PC-9 (cell line): ENCODE data around the gene KRTAP22-1. TPM values are rescaled to one million over a fixed set of nuclear protein-coding genes. Genes with fewer than 3 reads are reported as not detected.

Experiments
- BruUV-seq: library from RNA; stranded (reverse); fragments of 400-500 nt; replicated peaks from 2 replicates; lab custom pipeline; 2021; lab: Mats Ljungman, UMichigan
- CTCF ChIA-PET: fragments of 300-600 bp; sonication (Branson Sonifier 250); formaldehyde crosslinking; loops from one replicate; lab custom pipeline; 2022; ENCODE audit warnings: antibody characterized with exemption; lab: Charles Lee
- POLR2A ChIA-PET: fragments of 300-600 bp; sonication (Branson Sonifier 250); formaldehyde crosslinking; loops from one replicate; lab custom pipeline; 2022; ENCODE audit warnings: antibody characterized with exemption; ENCODE audit not compliant: unreplicated experiment; lab: Charles Lee
- DNase-seq, 2 experiments: peaks; one replicate each; pipeline versions ENCODE4 v3.0.0 to v3.0.0-alpha.2; 2015 to 2022; ENCODE audit warnings: mixed read lengths in 1 of 2
- H2AFZ ChIP-seq: fragments of 200-600 bp; sonication (generic); 2 replicates; pipeline ENCODE4 v1.8.1; 2017; ENCODE audit warnings: antibody characterized with exemption
- H3F3A ChIP-seq: fragments of 200-600 bp; sonication (generic); 2 replicates; pipeline ENCODE4 v1.8.1; 2017; ENCODE audit warnings: antibody characterized with exemption, mild to moderate bottlenecking, low read depth; ENCODE audit not compliant: insufficient read depth
- H3K27ac ChIP-seq: fragments of 200-600 bp; sonication (generic); 2 replicates; pipeline ENCODE4 v1.6.1; 2016; ENCODE audit warnings: mixed run types
- H3K27me3 ChIP-seq: fragments of 200-600 bp; sonication (generic); 2 replicates; pipeline ENCODE4 v1.6.1; 2016; ENCODE audit warnings: low read depth, mixed run types; ENCODE audit not compliant: insufficient read depth
- H3K36me3 ChIP-seq: fragments of 200-600 bp; sonication (generic); 2 replicates; pipeline ENCODE4 v1.6.1; 2016; ENCODE audit warnings: low read depth, mixed run types
- H3K4me1 ChIP-seq: fragments of 200-600 bp; sonication (generic); replicated peaks from 2 replicates; pipeline ENCODE4 v1.6.1; 2016; ENCODE audit warnings: mixed run types; ENCODE audit not compliant: insufficient read depth
- H3K4me2 ChIP-seq: fragments of 200-600 bp; sonication (generic); 2 replicates; pipeline ENCODE4 v1.6.1; 2017; ENCODE audit warnings: mixed run types
- H3K4me3 ChIP-seq: fragments of 200-600 bp; sonication (generic); 2 replicates; pipeline ENCODE4 v1.6.1; 2016; ENCODE audit warnings: mixed run types
- H3K79me2 ChIP-seq: fragments of 200-600 bp; sonication (generic); 2 replicates; pipeline ENCODE4 v1.6.1; 2017; ENCODE audit warnings: low read depth, mixed run types
- H3K9me2 ChIP-seq: fragments of 200-600 bp; sonication (generic); 2 replicates; pipeline ENCODE4 v1.8.1; 2017; ENCODE audit warnings: mild to moderate bottlenecking; ENCODE audit not compliant: insufficient read depth
- H3K9me3 ChIP-seq: fragments of 200-600 bp; sonication (generic); 2 replicates; pipeline ENCODE4 v1.8.1; 2016; ENCODE audit warnings: low read depth; ENCODE audit not compliant: insufficient read depth
- H4K20me1 ChIP-seq: fragments of 200-600 bp; sonication (generic); 2 replicates; pipeline ENCODE4 v1.8.1; 2017; ENCODE audit not compliant: insufficient read depth
- EZH2 ChIP-seq: fragments of 200-600 bp; sonication (generic); IDR thresholded peaks from 2 replicates; pipeline ENCODE4 v1.8.0; 2017; ENCODE audit warnings: antibody characterized with exemption, low read depth
- intact Hi-C: fragments of 100-400 bp; cut with micrococcal nuclease; formaldehyde crosslinking; loops from one replicate; pipeline ENCODE4 v1.10.0; 2022; ENCODE audit not compliant: unreplicated experiment
- total RNA-seq: library from RNA; stranded (reverse); gene quantifications from 2 replicates; pipeline ENCODE4 v1.2.3, GENCODE V29; 2021
- TF ChIP-seq, protein P1 (sequence below): fragments of 200-600 bp; sonication (generic); conservative IDR thresholded peaks from 2 replicates; pipeline ENCODE4 v1.6.1; 2017; ENCODE audit warnings: mixed run types, antibody characterized with exemption, mild to moderate bottlenecking, moderate library complexity

The KRTAP22-1 gene
- total RNA-seq, 1 experiment from 2014 or later = not detected

DNA sequence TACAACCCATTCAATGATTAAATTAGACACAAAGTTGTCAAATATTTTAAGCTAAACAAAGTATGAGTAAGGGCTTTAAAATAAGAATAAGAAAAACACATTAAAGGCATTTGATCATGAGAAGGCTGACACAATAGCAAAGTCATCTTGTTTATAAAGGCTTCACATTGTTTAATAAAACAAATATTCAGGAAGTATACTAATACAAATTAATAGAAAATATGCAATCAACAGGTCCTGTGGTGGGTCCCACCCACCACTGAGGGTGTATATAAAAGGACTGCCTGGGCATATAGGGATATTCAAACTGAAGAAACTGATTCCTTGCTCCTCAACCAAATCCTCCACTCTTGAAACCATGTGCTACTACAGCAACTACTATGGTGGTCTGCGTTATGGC lies 34.0 kb downstream of the KRTAP22-1 start, which contains the start of gene KRTAP20-2:
KRTAP20-2 (plus strand) TSS at position 301 of the 400 bp plus-strand sequence; CDS start at position 359, 58 bp downstream.
- H3K79me2 ChIP-seq = no peaks in the 10 kb centered on the region
- intact Hi-C loops = no loop called here
- no peaks in the 10 kb centered on the region for H3F3A ChIP-seq
- no TSS peak for BruUV-seq
- no peak within 1 kb of the TSS for H3K27ac ChIP-seq
- H3K4me2 ChIP-seq = no peak within 1 kb of the TSS
- H3K4me1 ChIP-seq = no peaks in the 10 kb centered on the region
- no peak within 1 kb of the TSS for H3K4me3 ChIP-seq
- TF ChIP-seq, protein P1, sequence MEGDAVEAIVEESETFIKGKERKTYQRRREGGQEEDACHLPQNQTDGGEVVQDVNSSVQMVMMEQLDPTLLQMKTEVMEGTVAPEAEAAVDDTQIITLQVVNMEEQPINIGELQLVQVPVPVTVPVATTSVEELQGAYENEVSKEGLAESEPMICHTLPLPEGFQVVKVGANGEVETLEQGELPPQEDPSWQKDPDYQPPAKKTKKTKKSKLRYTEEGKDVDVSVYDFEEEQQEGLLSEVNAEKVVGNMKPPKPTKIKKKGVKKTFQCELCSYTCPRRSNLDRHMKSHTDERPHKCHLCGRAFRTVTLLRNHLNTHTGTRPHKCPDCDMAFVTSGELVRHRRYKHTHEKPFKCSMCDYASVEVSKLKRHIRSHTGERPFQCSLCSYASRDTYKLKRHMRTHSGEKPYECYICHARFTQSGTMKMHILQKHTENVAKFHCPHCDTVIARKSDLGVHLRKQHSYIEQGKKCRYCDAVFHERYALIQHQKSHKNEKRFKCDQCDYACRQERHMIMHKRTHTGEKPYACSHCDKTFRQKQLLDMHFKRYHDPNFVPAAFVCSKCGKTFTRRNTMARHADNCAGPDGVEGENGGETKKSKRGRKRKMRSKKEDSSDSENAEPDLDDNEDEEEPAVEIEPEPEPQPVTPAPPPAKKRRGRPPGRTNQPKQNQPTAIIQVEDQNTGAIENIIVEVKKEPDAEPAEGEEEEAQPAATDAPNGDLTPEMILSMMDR = no peak
- TF ChIP-seq EZH2 = no peak
- no peaks in the 10 kb centered on the region for H3K36me3 ChIP-seq
- CTCF ChIA-PET = no interaction called here
- H3K9me3 ChIP-seq = no peaks in the 10 kb centered on the region
- POLR2A ChIA-PET = no interaction called here
- no peak within 1 kb of the TSS for H2AFZ ChIP-seq
- H4K20me1 ChIP-seq = no peaks in the 10 kb centered on the region
- no peak for DNase-seq
- no peaks in the 10 kb centered on the region for H3K27me3 ChIP-seq
- H3K9me2 ChIP-seq = no peaks in the 10 kb centered on the region

DNA sequence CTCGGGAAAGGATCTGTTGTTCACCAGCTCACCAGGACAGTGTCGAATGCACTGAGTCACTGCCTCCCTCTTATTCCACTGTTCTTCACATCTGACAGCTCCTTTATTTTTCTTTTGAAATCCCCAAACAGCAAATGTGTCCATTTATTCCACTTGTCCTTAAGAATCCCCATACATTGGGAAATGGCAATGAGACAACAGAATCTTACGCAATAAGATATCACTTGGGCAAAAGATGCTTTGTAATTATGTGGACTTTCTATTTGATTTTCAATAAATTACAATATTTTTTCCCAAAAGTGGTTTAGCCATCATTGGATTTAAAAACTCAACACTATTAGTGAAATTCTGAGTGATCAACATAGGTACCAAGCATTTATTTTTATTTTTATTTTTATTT lies 37.8 kb downstream of the KRTAP22-1 start:
- Histone ChIP-seq H3K9me2 (no peaks in the 10 kb centered on the region), H3K4me3 (no peak overlapping the region), H3K27ac (no peak overlapping the region), H4K20me1 (no peaks in the 10 kb centered on the region), H3K79me2 (no peaks in the 10 kb centered on the region), H2AFZ (no peak overlapping the region), H3K36me3 (no peaks in the 10 kb centered on the region), H3K4me1 (no peaks in the 10 kb centered on the region), H3K27me3 (no peaks in the 10 kb centered on the region), H3F3A (no peaks in the 10 kb centered on the region), H3K9me3 (no peaks in the 10 kb centered on the region), H3K4me2 (no peak overlapping the region)
- ChIA-PET POLR2A (no interaction called here), CTCF (no interaction called here)
- intact Hi-C loops = no loop called here
- no peak for TF ChIP-seq EZH2
- TF ChIP-seq, protein P1 = no peak
- no TSS peak for BruUV-seq
- no peak for DNase-seq

DNA sequence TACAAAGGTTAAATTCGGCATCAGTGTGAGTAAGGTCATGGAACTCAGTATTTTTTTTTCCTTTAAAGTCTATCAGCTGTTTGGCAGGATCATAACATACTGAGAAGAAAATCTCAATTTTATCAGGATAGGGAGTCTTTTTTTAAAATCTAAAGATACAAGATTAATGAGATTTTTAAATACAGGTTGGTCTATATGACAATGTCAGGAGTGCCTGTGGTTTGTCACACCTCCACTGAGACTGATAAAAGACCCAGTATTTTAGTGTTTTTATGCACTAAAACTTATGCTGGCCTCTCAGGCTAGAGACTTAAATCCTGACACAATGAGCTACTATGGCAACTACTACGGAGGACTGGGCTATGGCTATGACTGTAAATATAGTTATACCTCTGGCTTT lies 41.7 kb downstream of the KRTAP22-1 start, which contains the start of gene KRTAP20-3:
KRTAP20-3 (plus strand) TSS at position 301 of the 400 bp plus-strand sequence.
- Histone ChIP-seq H3K36me3 (no peaks in the 10 kb centered on the region), H3K4me3 (no peak within 1 kb of the TSS), H3K27ac (no peak within 1 kb of the TSS), H3K79me2 (no peaks in the 10 kb centered on the region), H3K4me1 (no peaks in the 10 kb centered on the region), H3K4me2 (no peak within 1 kb of the TSS), H3K9me3 (no peaks in the 10 kb centered on the region), H2AFZ (no peak within 1 kb of the TSS), H3K9me2 (no peaks in the 10 kb centered on the region), H3F3A (no peaks in the 10 kb centered on the region), H3K27me3 (no peaks in the 10 kb centered on the region), H4K20me1 (no peaks in the 10 kb centered on the region)
- POLR2A ChIA-PET = no interaction called here
- TF ChIP-seq, protein P1 = no peak
- TF ChIP-seq EZH2 = no peak
- CTCF ChIA-PET = no interaction called here
- intact Hi-C loops = no loop called here
- DNase-seq = no peak
- no TSS peak for BruUV-seq
